Mesendoderm (in vitro differentiated cells): ENCODE data around the gene KRTAP5-1.

Source experiments
- DNase-seq: peaks from one replicate; pipeline ENCODE4 v3.0.0; 2013
- H2AK5ac ChIP-seq: 2 replicates; pipeline ENCODE4 v1.6.1; 2013; ENCODE audit warnings: low read length, inconsistent platforms
- H2BK120ac ChIP-seq: 2 replicates; pipeline ENCODE4 v1.6.1; 2013; ENCODE audit warnings: low read depth, mild to moderate bottlenecking, low read length, moderate library complexity, mixed read lengths
- H2BK15ac ChIP-seq: replicated peaks from 2 replicates; pipeline ENCODE4 v1.6.1; 2013; ENCODE audit warnings: low read depth, mild to moderate bottlenecking, moderate library complexity
- H2BK5ac ChIP-seq: 2 replicates; pipeline ENCODE4 v1.6.1; 2013; ENCODE audit warnings: low read length, inconsistent platforms
- H3K18ac ChIP-seq: 2 replicates; pipeline ENCODE4 v1.6.1; 2013; ENCODE audit warnings: mild to moderate bottlenecking, low read length, mixed read lengths
- H3K23ac ChIP-seq: one replicate; pipeline ENCODE4 v1.6.1; 2013; ENCODE audit warnings: low read length
- H3K27ac ChIP-seq: 2 replicates; pipeline ENCODE4 v1.5.1; 2013; ENCODE audit warnings: low read depth, mild to moderate bottlenecking, inconsistent platforms, low read length, moderate library complexity
- H3K27me3 ChIP-seq: 2 replicates; pipeline ENCODE4 v1.6.1; 2013; ENCODE audit warnings: low read length, control low read depth, mild to moderate bottlenecking, inconsistent platforms; ENCODE audit not compliant: insufficient read depth, poor library complexity
- H3K36me3 ChIP-seq: 2 replicates; pipeline ENCODE4 v1.6.1; 2013; ENCODE audit warnings: low read length, inconsistent platforms; ENCODE audit not compliant: control insufficient read depth, insufficient read depth
- H3K4ac ChIP-seq: one replicate; pipeline ENCODE4 v1.6.1; 2013; ENCODE audit warnings: low read depth, mild to moderate bottlenecking, low read length, moderate library complexity
- H3K4me1 ChIP-seq: 2 replicates; pipeline ENCODE4 v1.6.1; 2013; ENCODE audit warnings: low read depth, low read length, inconsistent platforms; ENCODE audit not compliant: control insufficient read depth
- H3K4me2 ChIP-seq: 2 replicates; pipeline ENCODE4 v1.6.1; 2013; ENCODE audit warnings: low read length
- H3K4me3 ChIP-seq: 2 replicates; pipeline ENCODE4 v1.5.1; 2013; ENCODE audit warnings: mild to moderate bottlenecking, low read length
- H3K56ac ChIP-seq: one replicate; pipeline ENCODE4 v1.6.1; 2013; ENCODE audit warnings: low read length
- H3K79me1 ChIP-seq: 2 replicates; pipeline ENCODE4 v1.6.1; 2013; ENCODE audit warnings: low read length, inconsistent platforms
- H3K79me2 ChIP-seq: 2 replicates; pipeline ENCODE4 v1.6.1; 2013; ENCODE audit warnings: mild to moderate bottlenecking, low read length; ENCODE audit not compliant: control insufficient read depth, insufficient read depth
- H3K9ac ChIP-seq: 2 replicates; pipeline ENCODE4 v1.6.1; 2013; ENCODE audit warnings: low read length, inconsistent platforms
- H4K5ac ChIP-seq: one replicate; pipeline ENCODE4 v1.6.1; 2013; ENCODE audit warnings: low read length
- H4K8ac ChIP-seq: one replicate; pipeline ENCODE4 v1.6.1; 2013; ENCODE audit warnings: low read depth, mild to moderate bottlenecking, control low read depth, low read length, moderate library complexity
- WGBS: extraction: QIAGEN DNeasy Blood & Tissue Kit; methylation state at CpG from one replicate; pipeline ENCODE4 v1.1.7; 2013; ENCODE audit warnings: low lambda C conversion rate, missing lambda C conversion rate; ENCODE audit not compliant: insufficient coverage; ENCODE audit errors: extremely low coverage; 5-methylcytosine and 5-hydroxymethylcytosine counted together

KRTAP5-1 gene

DNA sequence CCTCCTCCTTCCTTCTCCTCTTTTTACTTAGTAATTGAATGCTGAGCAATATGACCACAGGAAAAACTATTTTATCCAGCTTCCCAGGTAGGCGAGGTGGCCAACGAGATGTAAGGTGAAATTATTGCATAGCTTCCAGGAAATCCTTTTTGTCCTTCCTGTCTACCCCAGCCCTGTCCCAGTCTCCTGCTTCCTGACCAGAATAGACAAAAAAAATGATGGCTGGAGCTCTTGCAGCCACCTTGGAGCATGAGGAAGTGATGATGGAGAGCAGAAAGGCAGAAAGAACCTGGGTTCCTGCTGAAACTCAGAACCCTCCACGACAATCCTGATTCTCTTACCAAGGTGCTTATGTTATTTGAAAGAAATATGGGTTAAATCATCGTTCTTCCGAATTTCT lies 46.9 kb downstream of the KRTAP5-1 start:
- no peak overlapping the region for H4K8ac ChIP-seq
- peaks cover 10% of the 10 kb centered on the region for H3K79me1 ChIP-seq
- H2BK5ac ChIP-seq, result no peak overlapping the region
- no peak for DNase-seq
- H3K4ac ChIP-seq, result no peak overlapping the region
- no peak overlapping the region for H2BK120ac ChIP-seq
- H3K56ac ChIP-seq, result no peak overlapping the region
- no peak overlapping the region for H3K18ac ChIP-seq
- H3K4me3 ChIP-seq, result no peak overlapping the region
- WGBS, result no CpG with 5 or more reads among the region's 5 CpGs
- no peak overlapping the region for H3K9ac ChIP-seq
- no peak overlapping the region for H2BK15ac ChIP-seq
- H3K4me1 ChIP-seq, result no peaks in the 10 kb centered on the region
- H3K23ac ChIP-seq, result no peak overlapping the region
- no peak overlapping the region for H2AK5ac ChIP-seq
- peaks cover 3% of the 10 kb centered on the region for H3K27me3 ChIP-seq
- no peak overlapping the region for H4K5ac ChIP-seq
- H3K27ac ChIP-seq, result no peak overlapping the region
- no peak overlapping the region for H3K4me2 ChIP-seq
- peaks cover 5% of the 10 kb centered on the region for H3K79me2 ChIP-seq
- H3K36me3 ChIP-seq, result no peaks in the 10 kb centered on the region

GRCh38 chr11:1536065-1536843 lies 48.8 kb downstream of the KRTAP5-1 start:
- Histone ChIP-seq H3K9ac (no peak overlapping the region), H3K4me3 (no peak overlapping the region), H3K23ac (no peak overlapping the region), H4K8ac (no peak overlapping the region), H2BK120ac (no peak overlapping the region), H3K56ac (no peak overlapping the region), H4K5ac (no peak overlapping the region), H3K27me3 (peaks cover 3% of the 10 kb centered on the region), H3K27ac (no peak overlapping the region), H2AK5ac (no peak overlapping the region), H3K36me3 (no peaks in the 10 kb centered on the region), H3K4me1 (no peaks in the 10 kb centered on the region), H3K4me2 (no peak overlapping the region), H3K79me2 (peaks cover 5% of the 10 kb centered on the region), H3K18ac (no peak overlapping the region), H3K79me1 (peaks cover 14% of the 10 kb centered on the region), H3K4ac (no peak overlapping the region), H2BK15ac (no peak overlapping the region), H2BK5ac (no peak overlapping the region)
- no CpG with 5 or more reads among the region's 16 CpGs for WGBS
- no peak for DNase-seq

DNA sequence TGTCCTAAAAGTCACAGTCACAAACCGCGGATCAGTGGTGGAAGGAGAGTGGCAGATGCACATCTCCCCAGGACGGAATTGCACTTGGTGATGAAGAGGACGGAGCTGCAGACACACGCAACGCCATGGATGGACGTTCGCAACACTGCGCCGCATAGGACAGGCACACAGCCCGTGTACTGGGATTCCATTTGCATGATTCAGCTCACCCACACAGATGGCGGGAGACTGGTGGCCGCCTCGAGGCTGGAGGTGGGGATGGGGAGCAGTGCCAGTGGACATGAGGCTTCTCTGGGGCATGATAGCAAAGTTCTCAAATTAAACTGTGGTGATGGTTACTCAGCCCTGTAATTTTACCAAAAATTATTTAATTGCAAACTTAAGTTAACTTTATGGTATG lies 50.4 kb downstream of the KRTAP5-1 start:
- Histone ChIP-seq H3K56ac (no peak overlapping the region), H3K79me1 (peaks cover 18% of the 10 kb centered on the region), H2AK5ac (no peak overlapping the region), H3K9ac (no peak overlapping the region), H3K36me3 (no peaks in the 10 kb centered on the region), H4K5ac (no peak overlapping the region), H3K18ac (no peak overlapping the region), H2BK5ac (no peak overlapping the region), H2BK15ac (no peak overlapping the region), H3K23ac (no peak overlapping the region), H3K27me3 (peaks cover 3% of the 10 kb centered on the region), H3K4me2 (no peak overlapping the region), H3K4me1 (no peaks in the 10 kb centered on the region), H3K4ac (no peak overlapping the region), H2BK120ac (no peak overlapping the region), H3K79me2 (peaks cover 5% of the 10 kb centered on the region), H3K27ac (no peak overlapping the region), H4K8ac (no peak overlapping the region), H3K4me3 (no peak overlapping the region)
- DNase-seq, result no peak
- WGBS, result no CpG with 5 or more reads among the region's 14 CpGs
